GM19467 (cell line): ENCODE results near the gene SLC35C1.
A peak's percentile ranks its signal among the peaks of the same experiment; 100 is the strongest.

Source experiments
- ATAC-seq: cut with Tn5 transposase; IDR thresholded peaks from one replicate; pipeline ENCODE4 v1.9.1; 2021; ENCODE audit warnings: mild to moderate bottlenecking, moderate library complexity; ENCODE audit not compliant: unreplicated experiment

The SLC35C1 gene

GRCh38 chr11:45804761-45805304 is at the start of gene SLC35C1:
SLC35C1 (plus strand) TSS chr11:45805149; CDS start chr11:45805802, 653 bp downstream.
- ATAC-seq = peak; percentile 94

GRCh38 chr11:45755281-45755859 is 49.6 kb upstream of the SLC35C1 start:
- ATAC-seq = no peak

GRCh38 chr11:45756384-45757010 is 48.5 kb upstream of the SLC35C1 start:
- no peak for ATAC-seq

GRCh38 chr11:45757672-45758071 is 47.3 kb upstream of the SLC35C1 start:
- no peak for ATAC-seq

GRCh38 chr11:45761659-45762058 is 43.3 kb upstream of the SLC35C1 start:
- no peak for ATAC-seq

GRCh38 chr11:45765107-45765668 is 39.8 kb upstream of the SLC35C1 start:
- ATAC-seq = no peak

- ATAC-seq = no peak
Observed at GRCh38 chr11:45765836-45766235, 39.1 kb upstream of the SLC35C1 start.

GRCh38 chr11:45766469-45766868 is 38.5 kb upstream of the SLC35C1 start:
- no peak for ATAC-seq

- ATAC-seq = no peak
Observed at GRCh38 chr11:45768486-45768885, 36.5 kb upstream of the SLC35C1 start.

- ATAC-seq = no peak
Observed at GRCh38 chr11:45769960-45770359, 35.0 kb upstream of the SLC35C1 start.

- ATAC-seq = no peak
Observed at GRCh38 chr11:45771193-45771565, 33.8 kb upstream of the SLC35C1 start.

GRCh38 chr11:45771566-45772448 is 33.1 kb upstream of the SLC35C1 start:
- no peak for ATAC-seq

- no peak for ATAC-seq
Observed at GRCh38 chr11:45772449-45772774, 32.5 kb upstream of the SLC35C1 start.

GRCh38 chr11:45772986-45773785 is 31.8 kb upstream of the SLC35C1 start:
- ATAC-seq = no peak

- ATAC-seq = no peak
Observed at GRCh38 chr11:45773786-45774655, 30.9 kb upstream of the SLC35C1 start.

GRCh38 chr11:45774786-45775185 is 30.2 kb upstream of the SLC35C1 start:
- no peak for ATAC-seq

GRCh38 chr11:45777127-45777969 is 27.6 kb upstream of the SLC35C1 start:
- no peak for ATAC-seq

GRCh38 chr11:45778341-45778740 is 26.6 kb upstream of the SLC35C1 start:
- ATAC-seq = no peak

GRCh38 chr11:45779602-45780001 is 25.3 kb upstream of the SLC35C1 start:
- ATAC-seq = no peak
